Stimulated activated CD4-positive, alpha-beta T cell treated with anti-CD3 and anti-CD28 coated beads, Interleukin-1b, Interleukin-23, amount 100 ng/mL, for 24 hours (primary cell): Measurements from ENCODE around the gene LMTK3.
A peak's percentile ranks its signal among the peaks of the same experiment; 100 is the strongest.
"Not testable (repeated sequence)": the region's sequence is repeated elsewhere in the genome, so short reads cannot be mapped to it uniquely, and the experiment has no call there.

Experiments used
- DNase-seq, 4 experiments: peaks; one replicate each; pipeline ENCODE4 v3.0.0-alpha.2; 2020; ENCODE audit warnings: low read depth in 4 of 4, low spot score in 1 of 4

Gene LMTK3

GRCh38 chr19:48487948-48488347, 23.7 kb downstream of the LMTK3 start:
- DNase-seq = no peak

- DNase-seq = no peak
These were observed 24.1 kb downstream of the LMTK3 start for GRCh38 chr19:48487544-48487943.

GRCh38 chr19:48486706-48487105, 24.9 kb downstream of the LMTK3 start:
- not testable (repeated sequence) for DNase-seq

GRCh38 chr19:48484931-48485612, 26.6 kb downstream of the LMTK3 start:
- no peak for DNase-seq

DNA sequence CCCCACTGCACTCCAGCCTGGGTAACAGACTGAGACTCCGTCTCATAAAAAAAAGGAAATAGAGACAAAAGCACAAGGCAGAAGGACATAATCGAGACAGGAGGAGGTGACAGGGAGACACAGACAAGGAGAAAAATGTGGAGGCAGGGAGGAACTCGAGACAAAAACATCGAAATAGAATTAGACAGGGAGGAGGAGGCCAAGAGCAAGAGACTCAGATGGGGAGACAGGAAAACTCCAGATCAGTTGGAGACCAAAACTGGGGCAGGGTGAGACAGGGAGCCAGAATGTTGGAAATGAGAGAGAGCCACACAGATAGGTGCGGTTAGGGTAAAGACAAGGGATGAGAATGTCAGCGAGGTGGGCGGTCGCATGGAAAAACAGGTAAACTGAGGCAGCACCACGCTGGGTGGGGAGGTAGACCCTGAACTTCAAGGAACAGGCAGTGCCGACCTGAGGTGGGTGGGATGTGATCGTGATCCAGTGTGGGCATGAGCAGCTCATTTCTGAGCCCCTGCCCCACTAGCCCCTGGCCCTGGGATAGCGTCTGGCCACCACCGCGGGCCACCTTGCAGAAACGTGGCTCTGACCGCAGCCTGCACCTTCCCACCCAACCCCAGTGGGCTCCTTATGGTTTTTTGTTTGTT, 27.3 kb downstream of the LMTK3 start:
- no peak for DNase-seq

GRCh38 chr19:48483301-48483700, 28.3 kb downstream of the LMTK3 start:
- no peak for DNase-seq

DNA sequence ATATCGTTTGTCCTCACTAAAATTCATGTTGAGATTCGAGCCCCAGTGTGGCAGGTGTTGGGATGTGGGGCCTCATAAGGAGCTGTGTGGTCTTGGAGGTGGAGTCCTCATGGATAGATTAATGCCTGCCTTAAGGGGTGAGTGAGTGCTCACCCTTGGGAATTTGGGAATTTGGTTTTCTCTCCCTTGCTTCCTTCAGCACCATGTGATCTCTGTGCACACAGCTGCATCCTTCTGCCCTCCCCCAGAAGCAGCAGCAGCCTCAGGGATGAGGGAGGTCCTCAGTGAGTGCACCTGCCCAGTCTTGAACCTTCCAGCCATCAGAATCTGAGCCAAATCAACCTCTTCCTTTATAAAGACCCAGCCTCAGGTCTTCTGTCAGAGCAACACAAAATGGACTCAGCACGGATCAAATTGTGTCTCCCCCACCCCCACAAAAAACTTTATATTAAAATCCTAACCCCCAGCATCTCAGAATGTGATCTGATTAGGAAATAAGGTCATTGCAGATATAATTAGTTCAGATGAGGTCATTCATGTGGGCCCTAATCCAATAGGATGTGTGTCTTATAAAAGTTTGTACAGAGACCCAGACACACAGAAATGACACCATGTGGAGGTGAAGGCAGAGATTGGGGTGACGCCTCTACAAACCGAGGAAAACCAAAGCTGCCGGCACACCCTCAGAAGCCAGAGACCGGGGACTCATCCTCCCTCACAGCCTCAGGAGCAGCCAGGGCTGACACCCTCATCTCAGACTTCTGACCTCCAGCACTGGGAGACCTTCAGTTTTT, 29.6 kb downstream of the LMTK3 start:
- no peak for DNase-seq

GRCh38 chr19:48480558-48481500, 30.8 kb downstream of the LMTK3 start:
- peak in 2 of 4 experiments; percentile 26 to 39 for DNase-seq

GRCh38 chr19:48480183-48480557, 31.5 kb downstream of the LMTK3 start:
- DNase-seq = no peak

DNA sequence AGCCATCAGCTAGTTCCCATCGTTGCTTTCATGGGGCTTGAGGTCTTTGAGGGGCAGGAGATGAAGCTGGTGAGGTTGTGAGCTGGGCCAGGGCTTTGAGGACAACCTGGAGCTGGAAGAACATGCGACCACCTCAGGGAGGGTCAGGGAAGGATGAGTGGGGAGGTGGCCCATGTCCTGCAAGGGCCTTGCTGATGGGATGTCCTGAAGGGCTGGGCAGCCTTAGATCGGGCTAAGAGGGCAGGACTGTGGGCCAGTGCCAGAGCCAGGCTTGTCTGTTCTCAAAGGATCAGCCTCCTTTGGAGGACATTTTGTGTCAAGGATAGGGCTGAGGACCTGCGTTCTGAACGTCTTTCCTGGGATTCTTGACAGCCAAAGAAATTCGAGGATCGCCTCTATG, 31.9 kb downstream of the LMTK3 start:
- no peak for DNase-seq

DNA sequence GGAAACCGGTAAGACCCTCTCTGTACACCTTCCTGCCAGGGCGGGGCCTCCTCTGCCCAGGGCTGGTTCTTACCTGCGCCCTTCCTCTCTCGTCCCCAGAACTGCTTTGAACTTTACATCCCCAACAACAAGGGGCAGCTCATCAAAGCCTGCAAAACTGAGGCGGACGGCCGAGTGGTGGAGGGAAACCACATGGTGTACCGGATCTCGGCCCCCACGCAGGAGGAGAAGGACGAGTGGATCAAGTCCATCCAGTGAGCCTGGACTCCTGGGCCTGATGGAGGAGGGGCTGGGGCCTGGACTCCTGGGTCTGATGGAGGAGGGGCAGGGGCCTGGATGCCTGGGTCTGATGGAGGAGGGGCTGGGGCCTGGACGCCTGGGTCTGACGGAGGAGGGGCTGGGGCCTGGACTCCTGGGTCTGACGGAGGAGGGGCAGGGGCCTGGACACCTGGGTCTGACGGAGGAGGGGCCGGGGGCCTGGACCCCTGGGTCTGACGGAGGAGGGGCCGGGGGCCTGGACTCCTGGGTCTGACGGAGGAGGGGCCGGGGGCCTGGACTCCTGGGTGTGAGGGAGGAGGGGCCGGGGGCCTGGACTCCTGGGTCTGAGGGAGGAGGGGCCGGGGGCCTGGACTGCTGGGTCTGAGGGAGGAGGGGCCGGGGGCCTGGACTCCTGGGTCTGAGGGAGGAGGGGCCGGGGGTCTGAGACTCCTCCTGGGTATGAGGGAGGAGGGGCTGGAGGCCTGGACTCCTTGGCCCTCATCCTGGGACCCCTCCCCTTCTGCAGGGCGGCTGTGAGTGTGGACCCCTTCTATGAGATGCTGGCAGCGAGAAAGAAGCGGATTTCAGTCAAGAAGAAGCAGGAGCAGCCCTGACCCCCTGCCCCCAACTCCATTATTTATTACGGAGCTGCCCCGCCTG, 33.0 kb downstream of the LMTK3 start:
- no peak for DNase-seq

GRCh38 chr19:48477698-48478338, 33.8 kb downstream of the LMTK3 start:
- no peak for DNase-seq

GRCh38 chr19:48477067-48477685, 34.5 kb downstream of the LMTK3 start:
- DNase-seq = no peak

DNA sequence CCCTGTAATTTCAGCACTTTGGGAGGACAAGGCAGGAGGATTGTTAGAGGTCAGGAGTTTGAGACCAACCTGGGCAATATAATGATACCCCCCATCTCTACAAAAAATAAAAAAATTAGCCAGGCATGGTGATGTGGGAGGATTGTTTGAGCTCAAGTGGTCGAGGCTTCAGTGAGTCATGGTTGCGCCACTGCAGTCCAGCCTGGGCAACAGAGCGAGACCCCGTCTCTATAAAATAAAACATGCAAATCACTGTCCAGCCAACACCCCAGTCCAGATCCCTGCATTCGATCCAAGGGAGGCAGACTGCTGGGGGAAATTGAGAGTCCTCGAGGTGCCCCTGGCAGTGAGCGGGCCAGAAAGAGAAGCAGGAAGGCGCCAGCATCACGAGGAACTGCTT, 35.5 kb downstream of the LMTK3 start:
- no peak for DNase-seq

DNA sequence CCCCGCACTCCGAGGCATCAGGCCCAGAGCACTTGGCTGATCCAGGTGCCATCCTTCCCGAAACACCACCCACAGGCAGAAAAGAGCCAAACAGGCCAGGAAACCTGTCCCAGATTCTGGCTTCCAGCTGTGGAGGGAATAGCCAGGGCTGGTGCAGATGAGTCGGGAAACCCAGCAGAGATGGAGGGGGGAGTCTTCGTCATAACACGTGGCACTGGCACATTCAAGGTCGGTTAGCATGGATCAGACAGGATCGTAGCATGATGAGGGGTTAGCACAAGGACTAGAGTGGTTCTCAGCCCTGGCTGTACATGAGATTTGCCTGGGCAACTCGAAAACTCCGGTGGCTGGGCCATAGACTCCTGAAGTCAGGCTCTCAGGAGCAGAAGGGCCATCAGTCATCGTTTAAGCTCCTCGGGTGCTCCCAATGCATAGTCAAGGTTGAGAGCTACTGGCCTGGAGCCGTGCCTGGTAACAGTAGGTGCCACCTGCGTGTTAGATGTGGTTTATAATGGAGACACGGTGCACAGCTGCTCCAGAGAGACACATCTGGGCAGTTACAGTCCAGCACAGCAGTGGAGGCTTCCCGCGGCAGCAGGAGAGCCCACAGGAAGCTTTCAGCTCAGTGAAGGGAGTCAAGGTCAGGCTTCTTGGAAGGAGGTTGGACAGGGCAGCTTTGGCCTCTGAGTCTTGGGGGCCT, 36.1 kb downstream of the LMTK3 start:
- DNase-seq = no peak

DNA sequence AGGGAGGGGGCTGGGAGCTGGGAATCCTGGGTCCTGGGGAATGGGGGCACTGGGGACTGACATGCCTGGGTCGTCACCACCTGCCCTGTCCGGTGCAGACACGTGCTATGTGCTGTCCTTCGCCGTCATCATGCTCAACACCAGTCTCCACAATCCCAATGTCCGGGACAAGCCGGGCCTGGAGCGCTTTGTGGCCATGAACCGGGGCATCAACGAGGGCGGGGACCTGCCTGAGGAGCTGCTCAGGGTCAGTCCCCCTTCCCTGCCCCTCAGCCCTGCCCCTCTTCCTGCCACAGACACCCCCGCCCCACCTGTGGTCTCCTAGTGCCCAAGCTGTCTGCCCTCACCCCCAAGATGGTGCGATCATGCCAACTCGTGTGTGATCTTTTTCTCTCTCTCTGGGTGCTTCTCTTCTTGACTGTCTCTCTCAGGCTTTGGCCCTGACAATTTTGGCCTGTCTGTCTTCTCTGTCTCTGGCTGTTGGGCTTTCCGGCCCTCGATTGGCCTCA, 37.5 kb downstream of the LMTK3 start:
- no peak for DNase-seq

GRCh38 chr19:48473161-48473966, 38.3 kb downstream of the LMTK3 start:
- DNase-seq = no peak
